ENCODE data around the gene SLC30A10.
"Not testable (repeated sequence)": the region's sequence is repeated elsewhere in the genome, so short reads cannot be mapped to it uniquely, and the experiment has no call there.

- not testable (repeated sequence) for TF ChIP-seq CTCF, POLR2A (IDR thresholded peaks at IDR 0.05)
These were observed 39.7 kb downstream of the SLC30A10 start for GRCh38 chr1:219888667-219889066.

Measured in gastroesophageal sphincter (tissue), 3 donors.